Right lobe of liver (tissue), 4 donors: Measurements from ENCODE around the gene ALS2CL.

Source experiments
- CTCF ChIP-seq, 4 donors: fragments of 200-600 bp in 3 of 4; fragments of 450-650 bp in 1 of 4; IDR thresholded peaks; one replicate each; pipeline versions ENCODE4 v1.5.1 to v1.8.0; 2016 to 2022; ENCODE audit warnings: antibody characterized with exemption in 4 of 4, mild to moderate bottlenecking in 2 of 4
- POLR2A ChIP-seq: fragments of 450-650 bp; IDR thresholded peaks from one replicate; pipeline ENCODE4 v1.6.1; 2017; ENCODE audit warnings: antibody characterized with exemption, mild to moderate bottlenecking
- donor health status: DM: no; HTN: no; CAD: no.
- donor health status: DM: no; HTN: no; CAD: no.
- donor health status: DM: no; HTN: yes; CAD: no.

DNA sequence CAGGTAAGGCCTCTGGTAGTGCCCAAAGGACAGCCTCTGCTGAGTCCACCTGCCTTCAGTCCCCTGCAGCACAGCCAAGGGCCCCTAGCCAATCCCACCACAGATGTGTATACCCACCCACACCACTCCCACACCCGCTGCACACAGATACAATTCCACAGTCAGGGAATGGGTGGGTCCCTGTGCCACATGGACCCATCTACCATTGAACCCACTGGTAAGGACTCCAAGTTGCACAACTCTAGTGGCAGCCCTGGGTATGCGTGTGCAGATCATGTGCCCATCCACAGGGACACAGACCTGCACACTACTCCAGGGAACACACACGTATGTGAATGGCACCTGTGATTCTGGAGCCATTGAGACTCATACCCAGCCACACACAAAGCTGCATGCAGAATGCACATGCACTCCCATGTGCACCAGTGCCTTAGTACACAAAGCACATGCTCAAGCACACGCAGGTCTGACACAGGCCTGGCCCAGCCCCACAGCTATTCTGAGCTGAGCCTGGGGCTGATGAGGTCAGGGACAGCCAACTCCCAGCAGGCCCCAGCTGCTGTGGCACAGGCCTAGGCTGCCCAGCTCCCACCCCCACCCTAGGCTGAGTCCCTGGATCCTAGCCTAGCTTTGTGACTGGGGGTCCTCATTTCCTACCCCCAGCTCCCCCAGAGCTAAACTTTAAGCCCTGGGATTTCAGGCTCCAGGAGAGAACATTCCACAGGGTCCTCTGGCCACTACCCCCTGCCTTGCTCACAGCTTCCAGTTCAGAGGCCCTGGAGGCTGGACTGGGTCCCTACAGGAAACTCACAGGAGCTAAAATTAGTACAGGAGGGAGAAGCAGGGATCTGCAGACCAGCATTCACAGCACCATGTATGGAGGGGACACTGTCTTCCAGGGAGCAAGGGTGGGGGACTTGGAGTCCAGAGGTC, 2.7 kb upstream of the ALS2CL start:
- TF ChIP-seq CTCF (IDR thresholded peaks at IDR 0.05) = no peak
- no peak for TF ChIP-seq POLR2A
